GM19324 (cell line): ENCODE results near the gene RBM25.
"Not testable (repeated sequence)": the region's sequence is repeated elsewhere in the genome, so short reads cannot be mapped to it uniquely, and the experiment has no call there.

Source experiments
- ATAC-seq: cut with Tn5 transposase; IDR thresholded peaks from one replicate; pipeline ENCODE4 v1.9.1; 2021; ENCODE audit warnings: mild to moderate bottlenecking, moderate library complexity; ENCODE audit not compliant: unreplicated experiment, low FRiP score

Gene RBM25

DNA sequence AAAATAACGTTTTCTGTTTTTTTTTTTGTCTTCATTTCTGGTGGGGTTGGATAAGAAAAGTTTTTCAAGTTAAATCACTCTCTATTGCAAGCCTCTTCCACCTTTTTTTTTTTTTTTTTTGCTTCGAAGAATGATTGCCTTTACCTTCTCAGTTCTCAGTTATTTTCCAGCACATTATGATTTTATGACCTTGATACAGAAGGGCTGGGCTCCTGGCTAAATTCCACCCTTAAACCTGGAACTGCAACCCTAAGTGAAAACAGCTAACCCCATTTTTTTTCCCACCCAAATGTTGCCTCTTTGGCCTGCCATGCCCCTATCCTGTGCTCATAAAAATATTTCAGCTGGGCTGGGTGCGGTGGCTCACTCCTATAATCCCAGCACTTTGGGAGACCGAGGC is 109.4 kb downstream of the RBM25 start:
- ATAC-seq = no peak

GRCh38 chr14:73168274-73168673 is 109.9 kb downstream of the RBM25 start:
- no peak for ATAC-seq

DNA sequence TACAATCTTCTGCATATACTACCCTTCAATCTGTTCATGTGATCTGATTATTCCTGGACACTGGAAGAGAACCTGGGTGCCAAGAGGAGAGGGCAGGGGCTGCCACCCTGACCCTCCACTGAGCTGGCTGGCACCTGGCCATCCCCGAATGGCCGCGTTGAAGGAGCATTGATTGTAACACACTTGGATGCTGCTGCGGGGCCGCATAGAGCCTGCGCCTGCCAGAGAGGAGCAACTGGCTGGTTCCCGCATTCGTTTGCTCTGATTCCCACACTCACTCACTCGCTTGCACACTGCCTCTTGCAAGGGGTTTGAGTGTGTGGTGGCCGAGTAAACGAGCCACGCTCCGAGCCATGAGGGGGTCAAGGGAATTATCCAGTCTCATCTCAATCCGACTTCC is 110.4 kb downstream of the RBM25 start:
- no peak for ATAC-seq

GRCh38 chr14:73169855-73170254 is 111.5 kb downstream of the RBM25 start:
- not testable (repeated sequence) for ATAC-seq

DNA sequence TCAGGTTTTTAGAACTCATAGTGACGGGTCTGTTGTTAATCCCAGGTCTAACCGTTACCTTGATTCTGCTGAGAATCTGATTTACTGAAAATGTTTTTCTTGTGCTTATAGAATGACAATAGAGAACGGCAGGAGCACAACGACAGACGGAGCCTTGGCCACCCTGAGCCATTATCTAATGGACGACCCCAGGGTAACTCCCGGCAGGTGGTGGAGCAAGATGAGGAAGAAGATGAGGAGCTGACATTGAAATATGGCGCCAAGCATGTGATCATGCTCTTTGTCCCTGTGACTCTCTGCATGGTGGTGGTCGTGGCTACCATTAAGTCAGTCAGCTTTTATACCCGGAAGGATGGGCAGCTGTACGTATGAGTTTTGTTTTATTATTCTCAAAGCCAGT is 112.4 kb downstream of the RBM25 start:
- no peak for ATAC-seq

GRCh38 chr14:73172500-73172899 is 114.2 kb downstream of the RBM25 start:
- ATAC-seq = no peak

GRCh38 chr14:73173092-73173735 is 114.9 kb downstream of the RBM25 start:
- no peak for ATAC-seq
